ENCODE results near the gene GAK. TPM values are rescaled to one million over a fixed set of nuclear protein-coding genes. Genes with fewer than 3 reads are reported as not detected.

The GAK gene
- total and polyA plus RNA-seq, 2 of the 13 experiments (the other 11 are each of a cell fraction or from before 2014, with no cell fraction given): 17.5 to 44.3 TPM

- no peak for FAIRE-seq
- H3K79me2 ChIP-seq (ENCODE audit: insufficient read depth, low read length): no peaks in the 10 kb centered on the region
- ATAC-seq: no peak
- no peaks in the 10 kb centered on the region for H3K27me3 ChIP-seq (ENCODE audit: control insufficient read depth in 1 of 2, insufficient read depth in 2 of 2, low read length in 2 of 2)
- ChIA-PET POLR2A (no interaction called here), CTCF (ENCODE audit: low intra/inter-chr PET ratio, low total read pairs) (no interaction called here)
- H3K4me3 ChIP-seq (replicated peaks in 1 of 3; ENCODE audit: insufficient read depth in 1 of 3, low read depth in 2 of 3, low read length in 3 of 3): no peak overlapping the region
- no peaks in the 10 kb centered on the region for H3K36me3 ChIP-seq (replicated peaks in 1 of 2; ENCODE audit: control insufficient read depth in 1 of 2, insufficient read depth in 2 of 2, low read length in 2 of 2)
- TF ChIP-seq HIC2 (CRISPR knock-in tag; IDR thresholded peaks at IDR 0.05; ENCODE audit: low read depth) (no peak), AGO2 (optimal IDR thresholded peaks at IDR 0.05; ENCODE audit: low read depth, low read length) (peak; percentile 58)
- DNase-seq (ENCODE audit: low spot score): no peak
- H2AFZ ChIP-seq (ENCODE audit: low read length): no peak overlapping the region
- H4K20me1 ChIP-seq (ENCODE audit: insufficient read depth, low read length): peaks cover 3% of the 10 kb centered on the region; the same call in 1 of the 2 replicates
- H3K9me3 ChIP-seq (ENCODE audit: low read length): no peaks in the 10 kb centered on the region
- H3K4me1 ChIP-seq (ENCODE audit: insufficient read depth, low read length): peaks cover 10% of the 10 kb centered on the region
- no peak overlapping the region for H3K27ac ChIP-seq (ENCODE audit: extremely low read length, insufficient read depth, low read length)
- 97% methylated on average over 17 of the region's 25 CpGs for WGBS (ENCODE audit: low lambda C conversion rate)
- no peak overlapping the region for H3K4me2 ChIP-seq (ENCODE audit: low read depth, low read length)
- in situ Hi-C loops (cut with HindIII; ENCODE audit: extremely low pct_ligation_motif_present, low pct_unique_long_range_greater_than_20kb): no loop called here
- intact Hi-C loops (cut with micrococcal nuclease; ENCODE audit: unreplicated experiment): no loop called here
- no peak overlapping the region for H3K9ac ChIP-seq (ENCODE audit: insufficient read depth, low read depth, low read length)
- no TSS peak for BruUV-seq (replicated peaks)
Measured at GRCh38 chr4:970046-970745, 38.1 kb upstream of the GAK start.

- intact Hi-C loops (cut with micrococcal nuclease; ENCODE audit: unreplicated experiment): no loop called here
- peaks cover 3% of the 10 kb centered on the region; the same call in 1 of the 2 replicates for H4K20me1 ChIP-seq (ENCODE audit: insufficient read depth, low read length)
Measured at GRCh38 chr4:968621-969394, 36.7 kb upstream of the GAK start.

More at GRCh38 chr4:968621-969394, 36.7 kb upstream of the GAK start:
- no peaks in the 10 kb centered on the region for H3K36me3 ChIP-seq (replicated peaks in 1 of 2; ENCODE audit: control insufficient read depth in 1 of 2, insufficient read depth in 2 of 2, low read length in 2 of 2)
- WGBS (ENCODE audit: low lambda C conversion rate): 94% methylated on average over 6 of the region's 23 CpGs
- no peak overlapping the region for H3K4me3 ChIP-seq (replicated peaks in 1 of 3; ENCODE audit: insufficient read depth in 1 of 3, low read depth in 2 of 3, low read length in 3 of 3)
- BruUV-seq (replicated peaks): no TSS peak
- FAIRE-seq (no peak), DNase-seq (ENCODE audit: low spot score) (no peak), ATAC-seq (no peak)
- H3K27me3 ChIP-seq (ENCODE audit: control insufficient read depth in 1 of 2, insufficient read depth in 2 of 2, low read length in 2 of 2): no peaks in the 10 kb centered on the region
- no peak for TF ChIP-seq NFAT5 (CRISPR knock-in tag; IDR thresholded peaks at IDR 0.05)
- no peak for TF ChIP-seq ZFP91 (CRISPR knock-in tag; IDR thresholded peaks at IDR 0.05; ENCODE audit: borderline replicate concordance)
- TF ChIP-seq AGO2 (optimal IDR thresholded peaks at IDR 0.05; ENCODE audit: low read depth, low read length): peak; percentile 42
- H3K79me2 ChIP-seq (ENCODE audit: insufficient read depth, low read length): no peaks in the 10 kb centered on the region
- H3K4me1 ChIP-seq (ENCODE audit: insufficient read depth, low read length): peaks cover 10% of the 10 kb centered on the region
- no peak overlapping the region for H3K9ac ChIP-seq (ENCODE audit: insufficient read depth, low read depth, low read length)
- no peak overlapping the region for H3K27ac ChIP-seq (ENCODE audit: extremely low read length, insufficient read depth, low read length)
- no peaks in the 10 kb centered on the region for H3K9me3 ChIP-seq (ENCODE audit: low read length)
- H3K4me2 ChIP-seq (ENCODE audit: low read depth, low read length): no peak overlapping the region
- in situ Hi-C loops (cut with HindIII; ENCODE audit: extremely low pct_ligation_motif_present, low pct_unique_long_range_greater_than_20kb): no loop called here
- ChIA-PET POLR2A (no interaction called here), CTCF (ENCODE audit: low intra/inter-chr PET ratio, low total read pairs) (no interaction called here)
- no peak overlapping the region for H2AFZ ChIP-seq (ENCODE audit: low read length)
